HAP-1 (cell line): ENCODE data around the gene RB1.
"Not testable (repeated sequence)": the region's sequence is repeated elsewhere in the genome, so short reads cannot be mapped to it uniquely, and the experiment has no call there.

Experiments used
- DNase-seq, 2 experiments: peaks; one replicate each; pipeline ENCODE4 v3.0.0-alpha.2; 2016 to 2020; ENCODE audit warnings: low spot score in 2 of 2
- H3K27me3 ChIP-seq: fragments of 250-450 bp; sonication (Bioruptor Pico); 2 replicates; pipeline ENCODE4 v1.5.1; 2020; ENCODE audit warnings: low read depth, mild to moderate bottlenecking, moderate library complexity
- H3K36me3 ChIP-seq: fragments of 250-450 bp; sonication (Bioruptor Pico); replicated peaks from 2 replicates; pipeline ENCODE4 v1.5.1; 2020; ENCODE audit warnings: mild to moderate bottlenecking
- H3K4me1 ChIP-seq: fragments of 250-450 bp; sonication (Bioruptor Pico); 2 replicates; pipeline ENCODE4 v1.5.1; 2020; ENCODE audit warnings: mild to moderate bottlenecking
- H3K4me3 ChIP-seq: fragments of 250-450 bp; sonication (Bioruptor Pico); 2 replicates; pipeline ENCODE4 v1.5.1; 2020; ENCODE audit warnings: mild to moderate bottlenecking, moderate library complexity
- H3K9me3 ChIP-seq: fragments of 250-450 bp; sonication (Bioruptor Pico); 2 replicates; pipeline ENCODE4 v1.5.1; 2020; ENCODE audit warnings: mild to moderate bottlenecking, moderate library complexity
- in situ Hi-C: fragments of 300-500 bp; cut with MboI; formaldehyde crosslinking; loops from 3 replicates; pipeline ENCODE4 v1.14.3; 2020; ENCODE audit warnings: low sequenced_read_pairs, inconsistent platforms, mixed read lengths

Gene RB1

DNA sequence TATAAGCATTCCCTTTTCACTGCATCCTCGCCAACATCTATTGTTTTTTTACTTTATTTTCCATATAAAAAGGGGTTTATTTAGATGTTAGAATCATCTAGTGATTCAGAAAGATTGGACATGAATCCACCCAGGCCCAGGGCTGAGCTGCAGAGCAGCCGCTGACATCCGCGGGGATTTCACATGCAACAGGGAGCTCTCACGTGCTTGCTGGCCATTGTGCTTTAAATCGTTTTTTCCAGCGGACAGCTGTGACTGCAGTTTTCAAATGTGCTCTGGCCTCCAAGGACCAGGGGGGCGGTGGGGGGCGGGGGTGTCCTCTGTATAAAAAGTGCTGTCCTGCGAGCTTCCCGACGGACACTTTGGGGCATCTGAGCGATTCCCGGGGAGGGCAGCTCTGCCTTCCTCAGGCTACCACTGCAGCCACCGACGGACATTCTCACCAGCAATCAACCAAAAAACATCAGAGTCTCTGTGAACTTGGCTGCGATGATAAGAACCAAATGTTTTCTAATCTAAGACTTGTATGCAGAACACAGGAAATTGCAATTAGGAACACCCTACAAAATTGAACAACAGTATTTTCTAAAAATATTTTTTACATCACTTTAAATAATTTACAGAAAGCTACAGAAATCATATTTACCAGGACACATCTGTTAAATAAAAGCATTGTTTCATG, 12.6 kb downstream of the RB1 start:
- in situ Hi-C loops, result no loop called here
- Histone ChIP-seq H3K27me3 (no peaks in the 10 kb centered on the region), H3K36me3 (peaks cover 8% of the 10 kb centered on the region; the same call in 1 of the 2 replicates)

DNA sequence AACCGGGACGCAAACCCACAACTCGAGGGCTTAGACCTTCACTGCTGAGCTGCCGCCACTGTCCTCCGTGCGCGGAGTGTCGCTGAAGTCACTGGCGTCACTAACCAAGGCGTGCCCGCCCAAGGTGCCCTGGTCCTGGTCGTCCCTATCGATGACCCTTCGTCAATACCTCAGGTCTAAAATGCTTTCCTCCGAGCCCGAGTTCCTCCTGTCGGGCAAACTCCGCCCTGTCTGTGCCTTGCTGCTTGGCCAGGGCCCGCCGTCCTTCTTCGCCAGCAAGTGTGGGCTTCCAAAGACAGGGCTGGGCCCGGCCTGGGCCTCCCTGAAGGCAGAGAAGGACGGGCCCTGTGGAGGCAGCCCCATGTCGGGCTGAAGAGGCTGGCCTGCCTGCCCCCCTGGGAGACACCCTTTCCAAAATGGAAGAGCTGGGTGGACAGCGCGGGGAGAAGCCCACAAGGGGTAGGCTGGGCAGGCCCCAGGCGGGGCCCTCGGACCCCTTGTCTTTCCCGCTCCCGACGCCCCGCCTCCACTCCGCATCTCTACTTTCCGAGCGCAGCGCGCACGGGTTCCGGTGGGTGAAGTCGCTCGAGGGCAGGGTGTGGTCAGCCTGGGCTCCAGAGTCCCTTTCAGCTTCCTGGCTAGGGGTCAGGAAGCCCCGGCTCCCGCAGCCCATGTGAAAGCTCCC, 13.4 kb downstream of the RB1 start:
- H3K4me3 ChIP-seq, result no peak overlapping the region
- peaks cover 5% of the 10 kb centered on the region; the same call in 1 of the 2 replicates for H3K36me3 ChIP-seq
- peaks cover 3% of the 10 kb centered on the region for H3K9me3 ChIP-seq
- no peaks in the 10 kb centered on the region for H3K27me3 ChIP-seq
- DNase-seq, result no peak
- in situ Hi-C loops, result no loop called here
- no peaks in the 10 kb centered on the region for H3K4me1 ChIP-seq

More for the DNA sequence above, 12.6 kb downstream of the RB1 start:
- Histone ChIP-seq H3K4me3 (no peak overlapping the region), H3K4me1 (no peaks in the 10 kb centered on the region), H3K9me3 (peaks cover 3% of the 10 kb centered on the region)
- no peak for DNase-seq

DNA sequence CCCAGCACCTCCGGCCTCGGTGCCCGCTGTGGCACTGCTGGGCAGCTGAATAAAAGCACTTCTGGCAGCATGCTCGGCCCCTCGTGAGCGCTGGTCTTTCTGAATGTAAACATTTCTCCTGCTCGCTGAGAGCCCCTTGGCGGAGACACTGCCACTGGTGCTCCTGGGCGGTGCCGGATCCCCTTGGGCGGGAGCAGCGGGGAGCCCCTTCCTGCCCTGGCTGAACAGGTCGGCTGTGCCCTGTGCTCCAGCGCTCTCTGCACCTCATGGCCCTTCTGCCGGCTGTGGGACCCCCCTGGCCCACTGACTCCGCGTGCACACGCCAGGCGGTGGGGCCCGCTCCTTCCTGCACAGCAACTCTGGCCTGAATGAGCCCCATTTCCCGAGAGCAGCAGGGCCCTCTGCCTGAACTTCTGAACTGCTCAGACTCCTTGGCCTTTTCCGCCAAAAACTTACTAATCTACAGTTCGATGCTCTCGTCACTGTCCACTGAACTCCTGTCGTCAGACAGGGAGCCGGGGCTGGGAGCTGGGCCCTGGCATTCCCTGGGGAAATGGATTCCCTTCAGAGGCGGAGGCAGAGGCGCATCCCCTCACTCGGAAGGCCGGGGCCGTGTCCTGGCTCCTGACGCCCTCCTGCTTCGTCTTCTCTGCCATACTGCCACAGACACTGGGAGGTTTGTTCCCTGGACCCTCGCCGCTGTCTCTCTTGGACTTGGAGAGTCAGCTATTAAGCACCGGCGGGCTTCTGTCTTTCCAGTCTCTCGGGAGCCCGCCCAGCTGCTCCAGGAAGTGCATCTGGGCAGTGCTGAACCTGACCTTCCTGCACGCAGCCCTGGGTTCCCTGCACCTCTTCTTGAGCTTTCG, 14.2 kb downstream of the RB1 start:
- Histone ChIP-seq H3K9me3 (peaks cover 3% of the 10 kb centered on the region), H3K36me3 (peaks cover 5% of the 10 kb centered on the region; the same call in 1 of the 2 replicates), H3K27me3 (no peaks in the 10 kb centered on the region), H3K4me1 (no peaks in the 10 kb centered on the region), H3K4me3 (no peak overlapping the region)
- in situ Hi-C loops, result no loop called here
- DNase-seq, result no peak

DNA sequence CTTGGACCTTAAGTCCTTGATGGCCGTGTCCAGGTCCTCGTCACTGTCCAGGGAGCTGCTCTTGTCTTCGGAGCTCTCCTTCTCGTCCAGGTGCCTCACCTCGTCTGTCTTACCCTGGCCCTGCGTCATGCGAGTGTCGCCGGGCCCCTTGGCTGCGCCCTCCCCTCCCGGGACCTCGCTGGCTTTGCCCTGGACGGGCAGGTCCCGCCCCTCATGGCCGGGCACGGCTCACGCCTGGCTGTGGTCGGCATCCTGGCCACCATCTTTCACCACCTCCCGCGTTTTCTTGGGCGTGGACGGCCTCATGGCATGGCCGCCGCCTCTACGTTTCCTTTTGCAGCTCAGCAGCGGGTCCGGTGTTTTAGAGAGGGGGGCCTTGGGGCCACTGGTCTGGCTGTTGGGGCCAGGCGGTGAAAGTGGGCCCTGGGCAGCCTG, 14.8 kb downstream of the RB1 start:
- in situ Hi-C loops, result no loop called here
- Histone ChIP-seq H3K27me3 (no peaks in the 10 kb centered on the region), H3K9me3 (peaks cover 3% of the 10 kb centered on the region), H3K36me3 (peaks cover 5% of the 10 kb centered on the region; the same call in 1 of the 2 replicates), H3K4me1 (no peaks in the 10 kb centered on the region), H3K4me3 (no peak overlapping the region)
- no peak for DNase-seq

DNA sequence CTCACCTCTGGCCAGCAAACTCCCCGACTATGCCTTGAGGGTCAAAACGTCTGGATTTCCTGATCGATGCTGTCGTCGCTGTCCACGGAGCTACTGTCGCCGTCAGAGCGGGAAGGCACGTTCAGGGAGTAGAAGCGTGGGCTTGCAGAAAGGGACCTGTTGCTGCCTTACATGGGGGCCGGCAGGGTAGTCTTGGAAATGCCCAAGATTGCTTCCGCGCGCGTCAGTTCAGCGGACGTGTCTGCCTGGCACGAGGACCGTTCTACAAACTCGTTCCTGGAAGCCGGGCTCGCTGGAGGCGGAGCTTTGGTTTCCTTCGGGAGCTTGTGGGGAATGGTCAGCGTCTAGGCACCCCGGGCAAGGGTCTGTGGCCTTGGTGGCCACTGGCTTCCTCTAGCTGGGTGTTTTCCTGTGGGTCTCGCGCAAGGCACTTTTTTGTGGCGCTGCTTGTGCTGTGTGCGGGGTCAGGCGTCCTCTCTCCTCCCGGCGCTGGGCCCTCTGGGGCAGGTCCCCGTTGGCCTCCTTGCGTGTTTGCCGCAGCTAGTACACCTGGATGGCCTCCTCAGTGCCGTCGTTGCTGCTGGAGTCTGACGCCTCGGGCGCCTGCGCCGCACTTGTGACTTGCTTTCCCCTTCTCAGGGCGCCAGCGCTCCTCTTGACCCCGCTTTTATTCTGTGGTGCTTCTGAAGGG, 15.4 kb downstream of the RB1 start:
- H3K36me3 ChIP-seq, result peaks cover 4% of the 10 kb centered on the region; the same call in 1 of the 2 replicates
- no peaks in the 10 kb centered on the region for H3K27me3 ChIP-seq
- in situ Hi-C loops, result no loop called here
- no peak overlapping the region for H3K4me3 ChIP-seq
- H3K9me3 ChIP-seq, result peaks cover 3% of the 10 kb centered on the region
- no peak for DNase-seq
- H3K4me1 ChIP-seq, result no peaks in the 10 kb centered on the region

DNA sequence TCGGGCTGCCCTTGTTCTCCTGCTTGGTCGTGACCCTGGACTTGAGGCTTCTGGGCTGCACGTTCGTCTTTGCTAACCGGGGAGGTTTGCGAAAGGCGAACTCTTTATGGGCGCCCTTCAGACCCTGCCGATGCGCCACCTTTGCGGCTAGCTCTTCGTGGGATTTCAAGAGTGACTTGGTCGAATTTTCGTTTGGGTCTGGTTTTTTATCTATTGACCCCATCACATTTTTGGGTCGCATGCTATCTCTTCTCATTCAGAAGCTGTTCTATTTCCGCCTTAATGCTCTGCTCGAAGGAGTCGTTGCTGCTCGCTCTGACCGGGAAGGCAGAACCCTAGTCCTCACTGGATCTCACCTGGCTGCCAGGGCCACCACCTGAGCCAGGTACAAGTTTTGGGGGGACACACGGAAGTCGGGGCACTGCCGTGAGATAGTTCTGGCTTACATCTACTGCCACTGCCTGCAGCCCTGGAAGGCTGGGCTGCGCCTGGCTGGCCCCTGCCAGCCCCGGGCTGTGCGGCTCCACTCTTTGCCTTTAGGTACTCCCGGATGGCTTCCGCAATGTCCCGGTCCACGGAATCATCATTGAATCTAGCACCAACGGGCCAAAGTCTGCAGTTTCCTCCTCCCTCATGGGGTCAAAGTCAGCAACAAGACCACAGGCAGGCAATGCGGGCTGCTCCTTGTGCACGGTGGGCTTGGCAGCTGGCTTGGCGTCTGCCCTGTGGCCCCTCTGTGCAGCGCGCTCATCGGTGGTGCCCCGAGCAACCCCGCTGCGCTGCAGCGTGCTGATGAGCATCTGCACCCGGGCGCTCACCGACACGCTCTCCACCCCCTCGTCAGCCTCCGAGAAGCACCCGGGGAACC, 16.2 kb downstream of the RB1 start:
- H3K4me3 ChIP-seq, result no peak overlapping the region
- H3K4me1 ChIP-seq, result no peaks in the 10 kb centered on the region
- peaks cover 3% of the 10 kb centered on the region; the same call in 1 of the 2 replicates for H3K36me3 ChIP-seq
- H3K27me3 ChIP-seq, result no peaks in the 10 kb centered on the region
- in situ Hi-C loops, result no loop called here
- no peak for DNase-seq
- no peaks in the 10 kb centered on the region; the same call in 1 of the 2 replicates for H3K9me3 ChIP-seq

DNA sequence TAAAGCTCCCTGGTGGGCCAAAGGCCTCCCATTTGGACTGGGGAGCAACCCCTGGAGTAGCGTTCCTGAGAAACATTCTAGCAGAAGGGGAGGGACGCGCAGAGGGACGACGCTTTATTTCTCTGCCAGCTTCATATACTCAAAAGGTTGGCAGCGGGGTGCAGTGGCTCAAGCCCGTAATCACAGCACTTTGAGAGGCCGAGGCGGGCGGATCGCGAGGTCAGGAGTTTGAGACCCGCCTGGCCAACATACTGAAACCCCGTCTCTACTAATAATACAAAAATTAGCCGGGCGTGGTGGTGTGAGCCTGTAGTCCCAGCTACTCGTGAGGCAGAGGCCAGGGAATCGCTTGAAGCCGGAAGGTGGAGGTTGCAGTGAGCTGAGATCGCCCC, 16.8 kb downstream of the RB1 start:
- Histone ChIP-seq H3K4me1 (no peaks in the 10 kb centered on the region), H3K27me3 (no peaks in the 10 kb centered on the region), H3K9me3 (no peaks in the 10 kb centered on the region; the same call in 1 of the 2 replicates), H3K36me3 (peaks cover 3% of the 10 kb centered on the region; the same call in 1 of the 2 replicates), H3K4me3 (no peak overlapping the region)
- in situ Hi-C loops, result no loop called here
- DNase-seq, result no peak

DNA sequence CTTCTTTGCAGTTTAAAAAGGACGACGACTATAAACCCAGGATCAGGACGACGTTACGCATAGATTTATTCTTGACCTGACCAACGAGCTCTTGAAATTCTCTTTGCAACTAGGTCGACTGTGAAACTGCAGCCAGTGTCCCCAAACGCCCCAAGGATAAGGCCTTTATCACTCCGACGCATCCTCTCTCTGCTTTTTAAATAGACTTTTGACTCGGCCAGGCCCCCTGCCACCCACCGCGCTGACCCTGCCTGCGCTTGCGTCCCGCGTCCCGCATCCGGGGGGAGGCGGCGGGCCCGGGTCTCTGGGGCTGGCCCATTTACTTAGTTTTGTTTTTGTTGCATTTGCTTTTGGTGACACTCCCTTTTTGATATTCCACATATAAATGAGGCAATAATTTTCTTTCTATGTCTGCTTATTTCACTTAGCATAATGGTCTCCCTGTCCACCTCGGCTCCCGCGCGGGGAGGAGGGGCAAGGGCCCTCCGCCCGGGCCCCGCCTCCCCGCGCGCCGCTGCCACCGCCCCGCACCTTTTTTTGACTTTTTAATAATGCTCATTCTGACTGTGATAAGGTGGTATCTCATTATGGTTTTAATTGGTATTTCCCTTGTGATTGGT, 17.4 kb downstream of the RB1 start:
- no peak for DNase-seq
- Histone ChIP-seq H3K9me3 (no peaks in the 10 kb centered on the region; the same call in 1 of the 2 replicates), H3K4me1 (no peaks in the 10 kb centered on the region), H3K4me3 (no peak overlapping the region), H3K36me3 (no peaks in the 10 kb centered on the region), H3K27me3 (no peaks in the 10 kb centered on the region)
- in situ Hi-C loops, result no loop called here

DNA sequence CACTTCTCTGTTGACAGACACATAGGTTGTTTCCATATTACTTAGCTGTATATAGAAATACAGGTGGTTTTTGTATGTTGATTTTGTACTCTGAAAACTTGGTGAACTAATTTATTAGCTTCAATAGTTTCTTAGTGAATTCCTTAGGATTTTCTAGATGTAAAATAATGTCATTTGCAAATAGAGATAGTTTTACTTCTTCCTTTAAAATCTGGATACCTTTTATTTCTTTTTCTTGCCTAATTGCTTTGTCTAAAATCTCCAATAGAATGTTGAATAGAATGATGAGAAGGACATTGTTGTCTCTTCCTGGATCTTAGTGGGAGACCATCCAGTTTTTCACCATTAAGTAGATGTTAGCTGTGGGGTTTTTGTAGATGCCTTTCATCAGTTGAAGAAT, 18.7 kb downstream of the RB1 start:
- H3K9me3 ChIP-seq, result no peaks in the 10 kb centered on the region
- H3K27me3 ChIP-seq, result no peaks in the 10 kb centered on the region
- no peak overlapping the region for H3K4me3 ChIP-seq
- in situ Hi-C loops, result no loop called here
- no peaks in the 10 kb centered on the region for H3K4me1 ChIP-seq
- no peaks in the 10 kb centered on the region for H3K36me3 ChIP-seq
- DNase-seq, result no peak

DNA sequence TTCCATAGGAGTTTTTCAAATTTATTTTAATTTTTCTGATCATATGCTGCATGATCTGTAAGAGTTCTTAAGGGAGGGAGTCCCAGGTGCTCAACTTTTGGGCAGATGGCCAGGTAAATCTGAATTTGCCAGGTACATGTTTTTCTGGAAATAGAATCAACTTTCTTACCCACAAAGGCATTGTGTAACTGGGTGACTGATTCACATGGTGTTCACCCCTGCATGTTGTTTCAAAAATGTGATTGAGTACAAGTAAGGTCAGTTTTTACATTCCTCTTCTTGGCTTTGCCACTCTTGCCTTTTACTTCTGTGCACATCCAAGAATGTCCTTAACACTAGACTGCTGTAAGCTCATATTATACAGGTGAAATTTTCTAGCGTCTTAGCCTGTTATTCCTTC, 30.4 kb downstream of the RB1 start:
- no peak for DNase-seq
- Histone ChIP-seq H3K36me3 (no peaks in the 10 kb centered on the region), H3K27me3 (no peaks in the 10 kb centered on the region), H3K9me3 (no peaks in the 10 kb centered on the region), H3K4me1 (no peaks in the 10 kb centered on the region), H3K4me3 (no peak overlapping the region)
- in situ Hi-C loops, result loop anchor here (25.0 kb wide), 1 partner anchor 253 kb away; no protein-coding TSS in a partner anchor

DNA sequence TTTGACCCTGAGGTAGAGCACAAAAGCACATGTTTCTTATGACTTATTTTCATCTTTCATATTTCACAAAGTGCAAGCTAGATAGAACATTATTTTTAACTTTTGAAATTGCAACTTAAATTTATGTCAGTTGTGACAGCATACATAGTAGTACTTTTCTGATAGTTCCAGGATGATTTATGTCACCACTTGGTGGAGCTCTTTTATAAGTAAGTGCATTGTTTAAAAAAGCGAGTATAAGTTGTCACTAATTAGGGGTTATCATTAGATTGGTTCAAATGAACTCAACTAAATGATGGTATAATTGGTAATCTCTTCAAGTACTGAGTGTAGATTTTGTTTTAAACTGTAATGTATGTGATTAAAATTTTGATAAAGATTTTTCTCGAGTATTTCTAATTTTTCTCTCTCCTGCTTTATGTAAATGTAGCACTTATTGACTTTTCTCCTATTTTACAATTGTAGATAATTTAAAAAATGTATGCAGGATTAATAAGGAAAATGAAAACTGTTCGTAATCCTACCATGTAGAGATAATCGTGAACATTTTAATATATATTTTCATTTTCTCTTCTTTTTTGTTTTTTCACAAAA, 31.1 kb downstream of the RB1 start:
- no peaks in the 10 kb centered on the region for H3K27me3 ChIP-seq
- H3K4me1 ChIP-seq, result no peaks in the 10 kb centered on the region
- H3K4me3 ChIP-seq, result no peak overlapping the region
- in situ Hi-C loops, result loop anchor here (25.0 kb wide), 1 partner anchor 253 kb away; no protein-coding TSS in a partner anchor
- peak in 1 of 2 experiments; percentile 21 for DNase-seq
- H3K9me3 ChIP-seq, result no peaks in the 10 kb centered on the region
- H3K36me3 ChIP-seq, result no peaks in the 10 kb centered on the region

DNA sequence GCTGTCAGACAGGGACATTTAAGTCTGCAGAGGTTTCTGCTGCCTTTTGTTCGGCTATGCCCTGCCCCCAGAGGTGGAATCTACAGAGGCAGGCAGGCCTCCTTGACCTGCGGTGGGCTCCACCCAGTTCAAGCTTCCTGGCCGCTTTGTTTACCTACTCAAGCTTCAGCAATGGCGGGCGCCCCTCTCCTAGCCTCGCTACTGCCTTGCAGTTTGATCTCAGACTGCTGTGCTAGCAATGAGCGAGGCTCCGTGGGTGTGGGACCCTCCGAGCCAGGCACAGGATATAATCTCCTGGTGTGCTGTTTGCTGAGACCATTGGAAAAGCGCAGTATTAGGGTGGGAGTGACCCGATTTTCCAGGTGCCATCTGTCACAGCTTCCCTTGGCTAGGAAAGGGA, 35.6 kb downstream of the RB1 start:
- DNase-seq, H3K4me1 ChIP-seq, H3K36me3 ChIP-seq, H3K27me3 ChIP-seq, H3K9me3 ChIP-seq, H3K4me3 ChIP-seq: not testable (repeated sequence)
- in situ Hi-C loops, result loop anchor here (25.0 kb wide), 1 partner anchor 248 kb away; no protein-coding TSS in a partner anchor
